Measurements from ENCODE around the gene FIGN.

- TF ChIP-seq CTCF (IDR thresholded peaks at IDR 0.05): no peak
- TF ChIP-seq POLR2A (IDR thresholded peaks at IDR 0.05): no peak
Observed at GRCh38 chr2:163737563-163737962, 1.8 kb upstream of the FIGN start.
